Esophagus (tissue), 2 donors: Measurements from ENCODE around the gene BCL11A. TPM values are rescaled to one million over a fixed set of nuclear protein-coding genes. Genes with fewer than 3 reads are reported as not detected.

Experiments
- H3K27ac ChIP-seq, 2 donors: one replicate each; pipeline ENCODE4 v1.5.1; 2013; ENCODE audit warnings: low read depth in 2 of 2, mild to moderate bottlenecking in 2 of 2, inconsistent platforms in 1 of 2, low read length in 1 of 2, moderate library complexity in 1 of 2
- H3K27me3 ChIP-seq, 2 donors: one replicate each; pipeline ENCODE4 v1.6.1; 2013; ENCODE audit warnings: low read length in 2 of 2, control low read depth in 1 of 2, mild to moderate bottlenecking in 1 of 2; ENCODE audit not compliant: insufficient read depth in 2 of 2, control insufficient read depth in 1 of 2
- H3K36me3 ChIP-seq, 2 donors: one replicate each; pipeline ENCODE4 v1.6.1; 2013; ENCODE audit warnings: low read length in 1 of 2; ENCODE audit not compliant: control insufficient read depth in 2 of 2, insufficient read depth in 2 of 2
- H3K4me1 ChIP-seq, 2 donors: one replicate each; pipeline ENCODE4 v1.6.1; 2013; ENCODE audit warnings: low read length in 1 of 2; ENCODE audit not compliant: control insufficient read depth in 2 of 2, insufficient read depth in 2 of 2
- H3K4me3 ChIP-seq, 2 donors: one replicate each; pipeline ENCODE4 v1.5.1; 2013; ENCODE audit warnings: low read length in 2 of 2, mild to moderate bottlenecking in 2 of 2, low read depth in 1 of 2, moderate library complexity in 1 of 2
- H3K9me3 ChIP-seq, 2 donors: one replicate each; pipeline ENCODE4 v1.6.1; 2013; ENCODE audit warnings: mild to moderate bottlenecking in 2 of 2, low read depth in 1 of 2, low read length in 1 of 2, moderate library complexity in 1 of 2; ENCODE audit not compliant: control insufficient read depth in 2 of 2, insufficient read depth in 1 of 2
- WGBS, 2 donors: extraction: QIAGEN DNeasy Blood & Tissue Kit; methylation state at CpG; one replicate each; pipeline ENCODE4 v1.1.7; 2013; 5-methylcytosine and 5-hydroxymethylcytosine counted together
- polyA plus RNA-seq, 2 donors: library from polyadenylated mRNA; stranded (reverse); fragments of 200-250 nt; gene quantifications; one replicate each; pipeline ENCODE4 v1.2.3, GENCODE V29; 2013
- donor health status: healthy with polysubstance abuse.
- donor health status: Bipolar disorder and iron deficiency.

BCL11A gene
- polyA plus RNA-seq, 2 donors, result 8.6 to 25.5 TPM

DNA sequence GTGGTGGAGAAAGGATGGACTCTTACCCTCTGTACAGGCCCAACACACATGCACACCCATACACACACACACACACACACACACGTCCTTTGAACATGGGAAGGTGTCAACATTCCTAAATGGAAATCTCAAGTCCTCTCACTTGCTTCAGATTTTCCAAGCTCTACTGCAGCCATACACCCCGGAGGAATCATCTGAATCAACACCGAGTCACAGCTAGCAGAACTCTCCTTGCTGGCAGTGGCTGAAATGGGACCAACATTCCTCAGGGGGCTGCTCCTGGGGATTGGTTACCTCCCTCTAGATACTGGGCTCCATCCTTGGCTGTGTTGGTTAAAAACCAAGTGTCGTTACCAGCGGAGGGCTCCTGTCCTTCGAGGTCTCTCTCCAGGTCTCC lies 112.7 kb downstream of the BCL11A start:
- no peak overlapping the region for H3K27ac ChIP-seq
- H3K9me3 ChIP-seq, result no peaks in the 10 kb centered on the region
- H3K4me1 ChIP-seq, result no peaks in the 10 kb centered on the region
- H3K27me3 ChIP-seq, result no peaks in the 10 kb centered on the region
- no peaks in the 10 kb centered on the region for H3K36me3 ChIP-seq
- WGBS, 2 donors, result 83 to 84% methylated on average over 6 of the region's 6 CpGs
- H3K4me3 ChIP-seq, result no peak overlapping the region

DNA sequence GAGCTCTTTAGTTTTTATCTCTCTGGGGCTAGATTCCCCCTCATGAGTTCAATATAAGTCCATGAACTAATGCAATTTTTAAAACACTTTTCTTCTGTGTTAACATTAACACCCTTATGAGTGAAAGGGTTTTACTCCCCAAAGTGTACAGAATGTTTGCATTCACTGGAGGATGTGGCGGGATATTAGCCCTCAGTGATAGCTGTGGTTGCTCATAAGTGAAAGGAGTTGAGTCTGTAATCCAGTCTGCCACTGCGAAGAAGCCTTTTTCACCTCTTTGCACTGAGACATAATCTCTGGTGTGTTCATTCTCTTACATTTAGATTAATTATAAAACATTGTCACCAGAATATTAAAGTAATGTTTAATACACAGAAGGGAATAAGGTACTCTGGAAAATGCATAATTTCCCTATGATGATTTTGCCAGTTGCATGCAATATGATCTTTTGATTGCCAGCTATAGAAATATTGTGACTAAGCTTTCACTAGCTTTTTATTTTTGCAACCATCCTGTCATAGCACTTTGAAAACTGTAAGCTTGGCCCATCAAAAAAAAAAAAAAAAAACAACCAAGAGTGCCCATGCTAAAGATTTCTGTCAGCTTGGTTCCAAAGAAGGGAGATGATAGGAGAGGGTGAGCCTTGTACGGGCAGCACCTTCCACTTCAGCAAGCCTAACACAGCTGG lies 113.2 kb downstream of the BCL11A start:
- H3K27me3 ChIP-seq, result no peaks in the 10 kb centered on the region
- no peaks in the 10 kb centered on the region for H3K36me3 ChIP-seq
- 89 to 92% methylated on average over 3 of the region's 3 CpGs for WGBS, 2 donors
- no peak overlapping the region for H3K4me3 ChIP-seq
- no peaks in the 10 kb centered on the region for H3K4me1 ChIP-seq
- no peaks in the 10 kb centered on the region for H3K9me3 ChIP-seq
- no peak overlapping the region for H3K27ac ChIP-seq

DNA sequence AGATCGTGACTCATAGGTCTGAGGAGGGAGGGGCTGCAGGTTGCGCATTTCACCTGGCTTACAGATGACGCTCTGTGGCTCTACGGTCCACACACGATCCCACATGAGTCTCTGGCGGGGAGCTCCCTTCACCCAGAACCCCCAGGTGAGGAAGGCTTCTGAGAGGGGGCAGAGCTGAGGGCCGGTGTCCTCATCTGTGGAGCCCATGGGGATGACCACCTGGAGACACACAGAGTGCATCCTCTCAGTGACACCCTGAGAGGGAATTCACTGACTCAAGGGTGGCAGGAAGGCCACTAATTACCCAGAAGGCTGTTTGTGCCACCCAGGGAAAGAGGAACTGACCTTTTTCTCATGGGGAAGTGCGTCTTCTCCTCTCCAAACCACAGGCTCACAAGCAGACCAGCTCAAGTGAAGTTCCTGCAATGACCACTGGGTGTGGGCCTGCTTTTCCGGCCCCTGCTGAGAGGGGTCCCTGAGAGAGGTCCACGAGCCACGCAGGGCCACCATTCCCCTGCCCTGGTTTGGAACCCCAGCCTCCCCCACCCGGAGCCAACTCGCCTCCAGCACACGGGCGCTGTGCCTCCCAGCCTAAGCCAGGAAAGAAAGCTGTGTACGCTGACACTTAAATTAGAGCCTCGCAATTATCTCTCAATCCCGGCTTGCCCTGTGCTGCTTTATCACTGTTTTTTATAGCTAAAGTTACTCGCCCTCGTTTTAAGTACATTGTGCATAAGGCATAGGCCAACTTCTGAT lies 114.1 kb downstream of the BCL11A start:
- Histone ChIP-seq H3K27me3 (no peaks in the 10 kb centered on the region), H3K4me3 (no peak overlapping the region), H3K36me3 (no peaks in the 10 kb centered on the region), H3K4me1 (no peaks in the 10 kb centered on the region), H3K9me3 (no peaks in the 10 kb centered on the region), H3K27ac (no peak overlapping the region)
- WGBS, 2 donors, result 79 to 83% methylated on average over 20 of the region's 20 CpGs

DNA sequence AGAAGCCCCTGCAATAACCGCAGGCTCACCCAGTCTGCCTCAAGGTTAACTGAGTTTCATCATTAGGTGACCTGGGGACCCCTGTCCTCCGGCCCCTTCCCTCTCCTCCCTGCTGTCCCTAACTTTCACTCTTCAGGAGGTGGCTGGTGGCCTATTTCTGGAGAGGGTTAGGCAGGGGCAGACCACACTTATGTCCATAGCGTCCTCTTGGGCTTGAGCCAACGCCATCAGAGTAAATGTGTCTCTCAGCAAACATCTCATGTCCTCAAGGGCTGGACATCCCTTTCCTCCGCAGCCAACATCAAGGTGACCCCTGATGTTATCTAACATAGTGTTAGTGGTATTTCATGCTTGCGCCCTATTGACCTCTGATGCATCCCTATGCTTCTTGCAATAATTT lies 114.8 kb downstream of the BCL11A start:
- Histone ChIP-seq H3K4me3 (no peak overlapping the region), H3K27ac (no peak overlapping the region), H3K4me1 (no peaks in the 10 kb centered on the region), H3K27me3 (no peaks in the 10 kb centered on the region), H3K9me3 (no peaks in the 10 kb centered on the region), H3K36me3 (no peaks in the 10 kb centered on the region)
- 82 to 90% methylated on average over 6 of the region's 6 CpGs for WGBS, 2 donors

DNA sequence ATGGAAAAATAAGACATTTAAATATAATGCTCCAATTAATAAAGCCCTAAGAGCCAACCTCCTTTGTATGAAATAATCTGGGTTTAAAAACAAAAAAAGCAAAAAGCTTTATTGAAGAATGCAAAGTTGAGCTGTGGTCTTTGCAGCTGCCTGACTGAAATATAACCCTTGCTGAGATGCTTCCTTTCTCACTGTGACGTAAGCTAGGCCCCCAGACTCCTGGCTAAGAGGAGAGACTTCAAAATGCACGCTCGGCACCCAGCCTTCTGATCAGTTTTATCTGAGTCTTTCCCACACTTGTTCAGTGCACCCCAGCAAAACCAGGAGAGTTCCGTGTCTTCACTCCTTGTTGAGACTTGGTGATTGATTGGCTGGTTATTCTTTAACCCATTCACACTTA lies 115.3 kb downstream of the BCL11A start:
- no peaks in the 10 kb centered on the region for H3K9me3 ChIP-seq
- H3K27ac ChIP-seq, result no peak overlapping the region
- H3K27me3 ChIP-seq, result no peaks in the 10 kb centered on the region
- H3K4me1 ChIP-seq, result peaks cover 0 to 2% of the 10 kb centered on the region in 2 donors
- no peak overlapping the region for H3K4me3 ChIP-seq
- 87 to 90% methylated on average over 4 of the region's 4 CpGs for whole genome bisulfite sequencing, 2 donors
- H3K36me3 ChIP-seq, result no peaks in the 10 kb centered on the region

DNA sequence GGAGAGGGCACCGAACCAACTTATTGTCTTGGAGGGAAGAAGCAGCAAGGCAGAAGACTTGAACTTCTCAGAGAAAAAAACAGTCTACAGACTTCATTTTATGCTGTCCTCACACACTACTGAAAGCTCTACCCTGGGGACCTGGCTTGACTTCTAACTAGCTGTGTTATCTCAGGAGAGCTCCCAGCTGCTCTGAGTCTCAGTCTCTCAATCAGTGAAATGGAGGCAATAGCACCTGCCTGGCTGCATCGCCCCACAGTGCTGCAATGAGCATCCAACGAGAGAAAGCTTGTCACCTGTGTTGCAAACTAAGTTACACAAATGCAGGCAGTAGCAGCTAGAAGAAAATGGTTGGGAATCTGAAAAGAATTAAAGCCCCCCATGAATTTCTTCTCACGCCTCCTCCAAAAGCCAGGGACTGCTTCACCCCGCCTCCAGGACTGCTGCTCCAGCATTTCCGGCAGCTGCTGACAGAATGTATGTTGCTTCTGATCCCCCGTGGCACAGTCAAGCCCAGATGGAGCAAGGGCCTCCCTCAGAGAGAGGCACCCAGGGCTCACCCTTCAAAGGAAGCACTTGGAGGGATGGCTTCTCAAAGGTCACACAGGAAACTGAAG lies 116.3 kb downstream of the BCL11A start:
- Histone ChIP-seq H3K4me3 (no peak overlapping the region), H3K27ac (no peak overlapping the region), H3K36me3 (no peaks in the 10 kb centered on the region), H3K27me3 (no peaks in the 10 kb centered on the region), H3K9me3 (no peaks in the 10 kb centered on the region), H3K4me1 (peaks cover 0 to 7% of the 10 kb centered on the region in 2 donors)
- WGBS, 2 donors, result 77 to 84% methylated on average over 7 of the region's 7 CpGs

DNA sequence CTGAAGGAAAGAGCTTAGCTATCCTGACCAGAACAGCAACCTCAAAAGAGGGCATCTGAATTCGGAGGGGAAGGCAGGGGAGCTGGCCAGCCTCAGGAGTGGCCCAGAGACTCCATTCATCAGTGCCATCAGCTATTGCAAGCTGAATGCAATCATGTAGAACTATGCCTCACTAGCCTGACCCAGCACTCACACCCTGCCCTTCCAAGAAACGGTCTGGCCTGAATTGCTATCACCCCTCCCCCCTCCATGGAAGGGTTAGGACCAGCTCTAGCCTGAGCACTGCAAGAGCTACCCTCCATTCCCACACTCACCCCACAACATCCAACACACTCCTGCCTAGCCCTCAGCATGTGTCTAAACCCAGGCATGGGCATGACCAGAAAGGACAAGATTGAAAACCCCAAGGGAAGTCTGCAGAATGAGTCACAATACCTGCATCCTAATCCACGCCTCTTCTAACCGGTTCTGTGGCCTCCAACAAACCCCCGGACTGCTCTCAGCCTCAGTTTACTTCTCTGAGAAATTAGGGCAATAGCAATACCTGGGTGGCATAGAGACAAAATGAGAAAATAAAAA lies 120.3 kb downstream of the BCL11A start:
- no peaks in the 10 kb centered on the region for H3K36me3 ChIP-seq
- 43 to 52% methylated on average over 5 of the region's 5 CpGs for WGBS, 2 donors
- peak overlapping the region in 1 of 2 donors; percentile 62 for H3K27ac ChIP-seq
- H3K27me3 ChIP-seq, result no peaks in the 10 kb centered on the region
- peaks cover 0 to 7% of the 10 kb centered on the region in 2 donors for H3K4me1 ChIP-seq
- H3K4me3 ChIP-seq, result no peak overlapping the region
- no peaks in the 10 kb centered on the region for H3K9me3 ChIP-seq

DNA sequence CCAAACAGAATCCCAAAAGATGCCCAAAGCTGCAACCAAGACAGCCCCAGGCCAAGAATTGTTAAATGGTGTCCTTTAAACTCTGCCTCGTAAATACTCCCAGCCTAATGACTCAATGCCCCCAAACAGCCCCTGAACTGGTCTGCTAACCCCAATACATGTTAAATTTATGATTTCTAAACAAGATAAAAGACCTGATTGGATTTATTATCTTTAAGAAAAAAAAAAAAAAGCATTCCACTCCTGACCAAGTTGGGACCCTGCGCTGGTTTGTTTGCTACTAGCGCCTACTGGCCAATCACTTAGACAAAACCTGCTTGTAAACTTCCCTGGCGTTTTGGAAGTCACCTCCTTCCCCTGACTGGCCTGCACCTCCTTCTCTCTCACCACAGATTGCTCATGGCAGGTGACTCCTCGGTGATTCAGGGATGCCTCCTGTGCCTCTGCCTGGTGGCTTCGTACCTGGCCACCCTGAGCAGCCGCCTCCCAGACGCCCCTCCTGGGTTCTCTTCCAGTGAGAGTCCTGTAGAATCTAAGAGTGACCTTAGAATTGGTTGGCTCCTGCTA lies 121.3 kb downstream of the BCL11A start:
- Histone ChIP-seq H3K36me3 (no peaks in the 10 kb centered on the region), H3K27me3 (no peaks in the 10 kb centered on the region), H3K4me1 (peaks cover 0 to 7% of the 10 kb centered on the region in 2 donors), H3K4me3 (no peak overlapping the region), H3K27ac (no peak overlapping the region), H3K9me3 (no peaks in the 10 kb centered on the region)
- WGBS, 2 donors, result 77 to 83% methylated on average over 8 of the region's 8 CpGs

DNA sequence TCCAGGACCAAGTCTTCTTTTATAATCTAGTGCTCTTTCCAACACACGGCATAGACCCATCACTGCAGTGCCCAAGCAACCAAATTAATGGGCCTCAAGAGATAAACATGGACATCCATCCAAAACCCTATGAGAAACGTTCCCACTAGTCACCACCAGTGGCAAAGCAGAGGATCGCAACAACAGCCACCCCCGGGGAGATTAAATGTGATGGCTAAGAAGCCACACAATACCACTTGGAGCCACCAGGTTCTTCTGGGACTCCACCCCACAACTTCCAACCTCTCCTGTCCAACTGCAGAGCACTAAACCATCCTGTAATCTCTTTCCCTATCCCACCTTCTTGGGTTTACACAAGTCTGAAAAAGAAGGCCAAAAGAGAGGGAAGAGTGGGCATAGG lies 123.8 kb downstream of the BCL11A start:
- Histone ChIP-seq H3K27me3 (no peaks in the 10 kb centered on the region), H3K4me1 (peaks cover 0 to 7% of the 10 kb centered on the region in 2 donors), H3K9me3 (no peaks in the 10 kb centered on the region), H3K36me3 (no peaks in the 10 kb centered on the region), H3K27ac (no peak overlapping the region), H3K4me3 (no peak overlapping the region)
- WGBS, 2 donors, result 75 to 85% methylated on average over 4 of the region's 4 CpGs
